Measurements from ENCODE around the gene DEFB127. TPM values are rescaled to one million over a fixed set of nuclear protein-coding genes. Genes with fewer than 3 reads are reported as not detected.
"Not testable (repeated sequence)": the region's sequence is repeated elsewhere in the genome, so short reads cannot be mapped to it uniquely, and the experiment has no call there.

The DEFB127 gene, protein sequence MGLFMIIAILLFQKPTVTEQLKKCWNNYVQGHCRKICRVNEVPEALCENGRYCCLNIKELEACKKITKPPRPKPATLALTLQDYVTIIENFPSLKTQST
- total RNA-seq (2014; rRNA removed; shearing (Covaris generic)), result not detected in 2 replicates

DNA sequence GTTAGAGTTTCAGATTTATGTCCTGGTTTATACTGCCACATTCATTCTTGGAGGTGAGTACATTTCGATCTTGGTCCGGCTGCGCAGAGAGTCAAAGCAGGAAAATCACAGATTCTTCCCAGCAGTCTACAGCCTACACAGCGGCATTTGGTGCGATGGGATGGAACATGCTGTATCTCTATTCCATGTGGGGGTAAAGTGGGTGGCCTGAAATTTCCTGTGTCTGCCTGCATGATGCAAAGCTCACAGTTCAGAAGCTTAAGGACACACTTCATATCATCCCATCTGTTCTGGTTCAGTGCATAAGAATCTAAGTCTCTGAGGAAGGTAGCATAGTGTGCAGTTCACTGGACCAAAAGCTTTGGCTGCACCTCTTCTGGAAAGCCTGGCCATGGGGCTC is at the start of gene DEFB127:
TSS of gene DEFB127 (plus strand) at position 301 of the 400 bp plus-strand sequence. CDS start at position 392, 91 bp downstream.
- no peak for DNase-seq (ENCODE audit: low spot score)

DNA sequence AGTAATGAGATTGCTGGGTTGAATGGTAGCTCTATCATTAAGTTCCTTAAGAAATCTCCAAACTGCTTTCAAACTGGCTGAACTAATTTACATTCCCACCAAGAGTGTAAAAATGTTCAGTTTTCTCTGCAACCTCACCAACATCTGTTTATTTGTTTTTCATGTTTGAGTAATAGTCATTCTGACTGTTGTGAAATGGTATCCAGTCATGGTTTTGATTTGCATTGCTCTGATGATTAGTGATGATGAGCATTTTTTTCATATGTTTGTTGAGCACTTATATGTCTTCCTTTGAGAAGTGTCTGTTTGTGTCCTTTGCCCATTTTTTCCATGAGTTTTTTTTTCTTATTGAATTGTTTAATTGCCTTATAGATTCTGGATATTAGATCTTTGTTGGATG is 44.9 kb upstream of the DEFB127 start:
- DNase-seq (ENCODE audit: low spot score), result no peak

DNA sequence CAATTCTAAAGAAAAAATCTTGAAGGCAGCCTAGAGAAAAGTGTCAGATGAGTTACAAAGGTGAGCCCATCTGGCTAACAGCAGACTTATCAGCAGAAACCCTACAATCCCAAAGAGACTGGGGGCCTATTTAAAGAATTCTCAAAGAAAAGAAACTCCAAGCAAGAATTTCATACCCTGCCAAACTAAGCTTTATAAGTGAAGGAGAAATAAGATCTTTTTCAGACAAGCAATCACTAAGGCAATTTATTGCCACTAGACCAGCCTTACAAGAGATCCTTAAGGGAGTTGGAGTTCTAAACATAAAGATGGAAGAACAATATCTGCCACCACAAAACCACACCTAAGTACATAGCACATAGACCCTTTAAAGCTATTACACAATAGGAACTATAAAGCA is 39.7 kb upstream of the DEFB127 start:
- DNase-seq (ENCODE audit: low spot score), result no peak

DNA sequence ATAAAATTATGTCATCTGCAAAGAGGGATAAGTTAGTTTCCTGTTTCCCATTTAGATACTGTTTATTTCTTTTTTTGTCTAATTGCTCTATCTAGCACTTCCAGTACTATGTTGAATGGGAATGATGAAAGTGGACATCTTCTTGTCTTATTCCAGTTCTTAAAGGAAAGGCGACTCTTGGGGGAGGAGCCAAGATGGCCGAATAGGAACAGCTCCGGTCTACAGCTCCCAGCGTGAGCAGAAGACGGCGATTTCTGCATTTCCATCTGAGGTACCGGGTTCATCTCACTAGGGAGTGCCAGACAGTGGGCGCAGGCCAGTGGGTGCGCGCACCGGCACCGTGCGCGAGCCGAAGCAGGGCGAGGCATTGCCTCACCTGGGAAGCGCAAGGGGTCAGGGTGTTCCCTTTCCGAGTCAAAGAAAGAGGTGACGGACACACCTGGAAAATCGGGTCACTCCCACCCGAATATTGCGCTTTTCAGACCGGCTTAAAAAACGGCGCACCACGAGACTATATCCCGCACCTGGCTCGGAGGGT is 27.4 kb upstream of the DEFB127 start:
- DNase-seq (ENCODE audit: low spot score), result not testable (repeated sequence)

DNA sequence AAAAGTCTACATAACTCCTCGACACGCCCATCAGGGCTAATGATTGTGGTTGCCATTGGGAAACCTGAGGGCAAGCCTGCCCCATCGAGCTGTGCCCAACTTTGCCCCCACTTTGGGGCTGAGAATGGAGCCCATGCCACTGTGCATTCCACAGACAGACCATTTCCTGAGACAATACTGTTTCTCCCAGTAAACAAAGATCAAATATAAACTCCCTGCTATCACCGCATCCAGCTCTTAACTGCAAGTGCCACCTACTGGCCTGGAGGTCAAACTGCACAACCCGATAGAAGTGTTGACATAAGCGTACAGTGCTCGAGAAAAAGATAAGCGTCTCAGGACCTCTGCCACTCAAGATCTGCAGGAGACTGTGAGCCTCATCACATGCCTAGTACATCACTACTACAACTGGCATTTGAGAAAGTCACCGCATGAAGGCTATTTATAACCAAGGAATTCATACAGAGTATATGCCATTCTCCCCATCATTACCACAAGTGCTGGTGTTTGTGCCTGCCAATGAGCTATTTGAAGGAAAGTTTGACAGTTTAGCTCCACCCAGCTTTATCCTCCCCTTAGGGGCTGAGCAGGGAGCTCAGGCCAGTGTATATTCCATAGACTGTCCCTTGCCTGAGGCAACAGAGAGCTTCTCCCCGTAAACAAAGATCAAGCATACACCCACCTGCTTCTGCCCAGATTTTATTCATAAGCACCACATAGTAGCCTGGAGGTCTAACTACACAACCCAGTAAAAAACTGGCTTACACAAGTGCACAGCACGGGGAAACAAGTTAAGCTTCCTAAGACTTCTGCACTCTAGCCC is 19.4 kb upstream of the DEFB127 start:
- peak; percentile 53 for DNase-seq (ENCODE audit: low spot score)

DNA sequence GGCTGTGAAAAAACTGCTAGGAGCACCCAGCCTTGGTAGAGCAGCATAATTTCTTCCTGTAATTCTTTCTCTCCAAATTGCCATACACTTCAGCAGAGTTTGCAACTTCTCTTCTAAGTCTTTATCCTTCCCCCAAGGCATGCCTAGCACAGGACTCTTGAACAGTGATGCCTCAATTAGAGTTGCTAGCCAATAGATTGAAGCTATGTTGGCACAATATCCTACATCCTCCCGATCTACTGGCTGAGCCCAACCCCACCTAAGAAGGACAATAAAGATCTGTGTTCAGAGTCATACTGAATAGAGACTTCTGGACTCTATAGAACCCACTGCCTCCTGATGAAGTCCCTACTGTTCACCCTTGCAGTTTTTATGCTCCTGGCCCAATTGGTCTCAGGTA is 15.0 kb upstream of the DEFB127 start, which contains the start of gene DEFB126:
TSS of gene DEFB126 (plus strand) at position 301 of the 400 bp plus-strand sequence. CDS start at position 340, 39 bp downstream.
- DNase-seq (ENCODE audit: low spot score), result no peak

DNA sequence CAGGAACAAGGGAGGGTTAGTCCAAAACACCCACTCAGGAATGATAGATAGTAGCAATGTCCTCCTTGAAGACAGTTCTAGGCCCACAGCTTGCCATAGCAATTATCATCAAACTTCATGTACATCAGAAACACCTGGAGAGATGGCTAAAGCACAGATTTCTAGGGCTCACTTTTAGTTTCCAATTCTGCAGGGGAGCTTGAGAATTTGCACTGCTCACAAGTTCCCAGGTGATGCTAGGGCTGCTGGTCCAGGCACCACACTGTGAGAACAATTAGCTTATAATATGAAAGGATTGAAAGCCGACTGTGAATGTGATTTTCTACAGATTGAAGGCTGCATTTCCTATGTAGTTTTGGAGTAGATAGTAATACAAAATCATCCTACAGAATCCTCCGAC is 11.4 kb upstream of the DEFB127 start:
- DNase-seq (ENCODE audit: low spot score), result no peak

DNA sequence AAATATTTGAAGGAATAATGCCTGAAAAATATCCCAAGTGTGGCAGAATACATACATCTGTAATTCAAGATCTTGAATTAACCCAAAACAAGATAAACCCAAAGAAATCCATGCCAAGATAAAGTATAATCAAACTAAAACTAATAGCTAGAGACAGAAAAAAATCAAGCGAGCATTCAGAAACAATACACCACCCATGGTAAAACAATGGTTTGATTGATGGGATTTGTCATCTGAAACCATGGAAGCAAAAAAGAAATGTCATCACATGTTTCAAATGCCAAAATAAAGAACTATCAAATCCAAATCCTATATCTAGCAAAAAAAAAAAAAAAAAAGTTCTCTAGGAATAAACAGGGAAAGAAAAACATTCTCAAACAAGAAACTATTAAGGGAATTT is 5.1 kb upstream of the DEFB127 start:
- DNase-seq (ENCODE audit: low spot score), result no peak

DNA sequence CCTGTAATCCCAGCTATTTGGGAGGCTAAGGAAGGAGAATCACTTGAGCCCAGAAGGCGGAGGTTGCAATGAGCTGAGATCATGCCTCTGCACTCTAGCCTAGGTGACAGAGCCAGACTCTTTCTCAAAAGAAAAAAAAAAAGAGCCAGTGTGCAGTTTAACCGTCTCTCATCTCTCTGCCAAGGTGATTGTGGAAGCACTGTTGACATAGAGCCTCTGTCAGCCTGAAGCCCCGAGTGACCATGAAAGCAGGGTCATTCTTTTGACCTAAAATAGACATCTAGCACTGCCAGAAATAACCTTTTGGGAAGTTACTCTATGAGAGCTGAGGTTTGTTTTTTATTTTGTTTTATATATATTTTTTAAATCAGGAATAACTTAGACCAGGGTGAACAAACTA is 7.4 kb downstream of the DEFB127 start:
- DNase-seq (ENCODE audit: low spot score), result no peak

DNA sequence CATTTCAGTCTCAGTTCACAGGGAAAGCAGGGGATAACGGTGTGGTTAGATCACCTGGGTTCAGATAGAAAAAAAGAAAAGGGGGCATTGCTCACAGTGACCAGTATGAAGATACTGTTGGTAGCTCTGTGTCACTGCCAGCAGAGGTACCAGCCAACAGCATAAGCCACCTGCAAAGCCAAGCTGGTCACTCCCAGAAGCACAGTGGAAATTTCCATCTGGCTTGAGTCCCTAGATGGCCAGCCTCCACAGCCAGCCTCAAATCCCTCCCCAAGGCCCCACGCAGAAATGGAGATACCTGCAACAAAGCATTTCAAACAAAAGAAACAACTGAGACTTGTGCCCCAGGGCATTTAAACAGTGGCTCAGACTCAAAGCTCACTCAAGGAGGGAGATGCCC is 11.6 kb downstream of the DEFB127 start:
- no peak for DNase-seq (ENCODE audit: low spot score)

DNA sequence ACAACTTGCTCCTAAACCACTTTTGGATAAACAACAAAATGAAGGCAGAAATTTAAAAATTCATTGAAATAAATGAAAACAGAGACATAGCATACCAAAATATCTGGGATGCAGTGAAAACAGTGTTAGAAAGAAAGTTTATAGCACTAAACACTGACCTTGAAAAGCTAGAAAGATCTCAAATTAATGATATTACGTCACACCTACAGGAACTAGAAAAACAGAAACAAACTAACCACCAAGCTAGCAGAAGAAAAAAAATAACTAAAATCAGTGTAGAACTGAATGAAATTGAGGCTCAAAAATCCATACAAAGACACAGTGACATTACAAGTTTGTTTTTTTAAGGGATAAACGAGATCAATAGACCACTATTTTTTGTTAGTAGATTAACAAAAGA is 27.0 kb downstream of the DEFB127 start:
- DNase-seq (ENCODE audit: low spot score), result no peak

DNA sequence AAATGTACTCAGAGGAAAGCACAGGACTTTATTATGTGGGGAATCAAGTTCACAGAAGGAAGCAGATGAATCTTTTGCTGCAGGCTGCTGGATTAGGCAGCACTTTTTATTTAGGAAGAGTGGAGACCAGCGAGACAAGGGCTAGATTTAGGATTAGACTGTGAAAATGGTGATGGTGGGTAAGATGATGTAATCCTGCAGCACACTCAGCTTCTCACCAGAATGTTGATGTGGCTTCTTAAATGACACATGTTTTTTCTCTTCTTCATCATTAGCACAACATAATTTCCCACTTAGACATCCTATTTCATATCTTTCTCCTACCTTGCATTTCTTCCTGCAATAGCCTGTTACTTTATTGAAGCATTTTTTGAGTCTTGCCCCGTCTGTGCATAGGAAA is 30.5 kb downstream of the DEFB127 start:
- no peak for DNase-seq (ENCODE audit: low spot score)

DNA sequence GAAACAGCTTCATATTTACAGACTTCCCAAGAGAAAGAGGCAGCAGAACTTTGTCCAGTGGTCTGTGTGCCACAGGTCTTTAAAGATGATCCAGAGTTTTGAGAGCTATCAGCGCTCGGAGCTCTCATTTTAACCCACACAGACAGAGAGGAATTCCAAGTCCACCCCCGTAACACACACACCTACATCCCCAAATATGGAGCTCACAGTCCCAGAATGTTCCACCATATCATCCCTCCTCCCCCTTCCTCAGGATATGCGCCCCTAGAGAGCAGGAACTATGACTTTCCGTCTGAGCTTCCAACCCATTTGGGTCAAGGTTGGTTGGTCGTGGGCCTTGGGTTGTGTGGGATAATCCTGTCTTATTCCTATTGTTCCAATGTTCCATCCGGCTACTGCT is 32.4 kb downstream of the DEFB127 start, which contains the start of gene DEFB128:
TSS of gene DEFB128 (minus strand) at position 101 of the 400 bp plus-strand sequence. CDS start at position 13, 88 bp downstream.
- no peak for DNase-seq (ENCODE audit: low spot score)

DNA sequence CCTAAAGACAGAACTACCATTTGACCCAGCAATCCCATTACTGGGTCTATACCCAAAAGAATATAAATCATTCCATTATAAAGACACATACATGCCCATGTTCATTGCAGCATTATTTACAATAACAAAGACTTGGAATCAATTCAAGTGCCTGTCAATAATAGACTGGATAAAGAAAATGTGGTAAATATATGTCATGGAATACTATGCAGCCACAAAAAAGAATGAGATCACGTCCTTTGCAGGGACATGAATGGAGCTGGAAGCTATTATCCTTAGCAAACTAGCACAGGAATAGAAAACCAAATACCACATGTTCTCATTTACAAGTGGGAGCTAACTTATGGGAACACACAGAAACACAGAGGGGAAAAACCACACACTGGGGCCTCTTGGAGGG is 41.0 kb downstream of the DEFB127 start:
- DNase-seq (ENCODE audit: low spot score), result no peak

DNA sequence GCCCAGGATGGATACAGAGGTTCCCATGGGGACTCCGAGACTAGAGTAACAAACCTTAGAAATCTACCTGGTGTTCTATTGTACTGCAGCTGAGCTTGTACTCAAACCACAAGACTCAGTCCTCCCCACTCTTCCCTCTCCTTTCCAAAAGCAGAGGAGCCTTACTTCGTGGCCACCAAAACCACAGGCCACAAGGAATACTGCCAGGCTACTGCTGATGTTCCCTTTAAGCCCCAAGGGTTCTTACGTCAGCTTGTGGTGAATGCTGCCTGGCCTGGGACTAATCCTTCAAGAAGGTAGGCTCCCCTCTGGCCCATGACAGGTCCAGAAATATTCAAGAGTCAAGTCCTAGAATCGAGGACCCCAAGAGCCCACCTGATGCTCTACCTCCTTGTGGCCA is 42.7 kb downstream of the DEFB127 start:
- peak; percentile 82 for DNase-seq (ENCODE audit: low spot score)

DNA sequence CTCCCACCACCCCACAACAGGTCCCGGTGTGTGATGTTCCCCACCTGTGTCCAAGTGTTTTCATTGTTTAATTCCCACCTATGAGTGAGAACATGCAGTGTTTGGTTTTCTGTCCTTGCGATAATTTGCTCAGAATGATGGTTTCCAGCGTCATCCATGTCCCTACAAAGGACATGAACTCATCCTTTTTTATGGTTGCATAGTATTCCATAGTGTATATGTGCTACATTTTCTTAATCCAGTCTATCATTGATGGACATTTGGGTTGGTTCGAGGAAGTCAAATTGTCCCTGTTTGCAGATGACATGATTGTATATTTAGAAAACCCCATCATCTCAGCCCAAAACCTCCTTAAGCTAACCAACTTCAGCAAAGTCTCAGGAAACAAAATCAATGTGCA is 46.4 kb downstream of the DEFB127 start:
- DNase-seq (ENCODE audit: low spot score), result not testable (repeated sequence)

Other genes starting within 250 kb of the DEFB127 start
- gene DEFB125, start 69.8 kb upstream of the DEFB127 start, total RNA-seq (2014; rRNA removed; shearing (Covaris generic)), result not detected in 2 replicates
- gene DEFB126, start 14.9 kb upstream of the DEFB127 start, total RNA-seq (2014; rRNA removed; shearing (Covaris generic)), result not detected in 2 replicates
- gene DEFB128, start 32.3 kb downstream of the DEFB127 start, total RNA-seq (2014; rRNA removed; shearing (Covaris generic)), result not detected in 2 replicates
- not detected in 2 replicates for gene DEFB129, start 69.8 kb downstream of the DEFB127 start, total RNA-seq (2014; rRNA removed; shearing (Covaris generic))
- gene DEFB132, start 100.3 kb downstream of the DEFB127 start, total RNA-seq (2014; rRNA removed; shearing (Covaris generic)), result not detected in 2 replicates
- gene C20orf96, start 133.3 kb downstream of the DEFB127 start, total RNA-seq (2014; rRNA removed; shearing (Covaris generic)), result 1.6 TPM in 2 replicates
- gene ZCCHC3, start 140.1 kb downstream of the DEFB127 start, total RNA-seq (2014; rRNA removed; shearing (Covaris generic)), result 7.6 and 8.2 TPM in 2 replicates
- 1.9 and 2.2 TPM in 2 replicates for gene SOX12, start 168.1 kb downstream of the DEFB127 start, total RNA-seq (2014; rRNA removed; shearing (Covaris generic))
- 69.6 and 72.8 TPM in 2 replicates for gene NRSN2, start 189.7 kb downstream of the DEFB127 start, total RNA-seq (2014; rRNA removed; shearing (Covaris generic))
- 69.2 and 99.3 TPM in 2 replicates for gene TRIB3, start 223.3 kb downstream of the DEFB127 start, total RNA-seq (2014; rRNA removed; shearing (Covaris generic))